SJCRH30 (cell line): ENCODE data around the gene KCNMB2. TPM values are rescaled to one million over a fixed set of nuclear protein-coding genes. Genes with fewer than 3 reads are reported as not detected.

Source experiments
- DNase-seq, 2 experiments: peaks; one replicate each; pipeline ENCODE4 v3.0.0-alpha.2; 2015 to 2020
- H3K27ac ChIP-seq: fragments of 250-450 bp; sonication (Bioruptor Pico); 2 replicates; pipeline ENCODE4 v1.5.1; 2020; ENCODE audit warnings: mild to moderate bottlenecking, moderate library complexity
- H3K27me3 ChIP-seq: fragments of 250-450 bp; sonication (Bioruptor Pico); 2 replicates; pipeline ENCODE4 v1.5.1; 2020; ENCODE audit warnings: mild to moderate bottlenecking, moderate library complexity
- H3K36me3 ChIP-seq: fragments of 250-450 bp; sonication (Bioruptor Pico); 2 replicates; pipeline ENCODE4 v1.5.1; 2020; ENCODE audit warnings: mild to moderate bottlenecking, moderate library complexity
- H3K4me1 ChIP-seq: fragments of 250-450 bp; sonication (Bioruptor Pico); 2 replicates; pipeline ENCODE4 v1.5.1; 2020; ENCODE audit warnings: mild to moderate bottlenecking, moderate library complexity
- H3K4me3 ChIP-seq: fragments of 250-450 bp; sonication (Bioruptor Pico); 2 replicates; pipeline ENCODE4 v1.5.1; 2020; ENCODE audit warnings: mild to moderate bottlenecking, moderate library complexity
- H3K9me3 ChIP-seq: fragments of 250-450 bp; sonication (Bioruptor Pico); replicated peaks from 2 replicates; pipeline ENCODE4 v1.5.1; 2020; ENCODE audit warnings: mild to moderate bottlenecking, moderate library complexity
- total RNA-seq: library from RNA; depleted of rRNA; stranded (reverse); fragments of >200 nt; shearing (Covaris generic); gene quantifications from 2 replicates; pipeline ENCODE4 v1.2.3, GENCODE V29; 2014

KCNMB2 gene
- total RNA-seq, 1 experiment from 2014 or later: not detected

DNA sequence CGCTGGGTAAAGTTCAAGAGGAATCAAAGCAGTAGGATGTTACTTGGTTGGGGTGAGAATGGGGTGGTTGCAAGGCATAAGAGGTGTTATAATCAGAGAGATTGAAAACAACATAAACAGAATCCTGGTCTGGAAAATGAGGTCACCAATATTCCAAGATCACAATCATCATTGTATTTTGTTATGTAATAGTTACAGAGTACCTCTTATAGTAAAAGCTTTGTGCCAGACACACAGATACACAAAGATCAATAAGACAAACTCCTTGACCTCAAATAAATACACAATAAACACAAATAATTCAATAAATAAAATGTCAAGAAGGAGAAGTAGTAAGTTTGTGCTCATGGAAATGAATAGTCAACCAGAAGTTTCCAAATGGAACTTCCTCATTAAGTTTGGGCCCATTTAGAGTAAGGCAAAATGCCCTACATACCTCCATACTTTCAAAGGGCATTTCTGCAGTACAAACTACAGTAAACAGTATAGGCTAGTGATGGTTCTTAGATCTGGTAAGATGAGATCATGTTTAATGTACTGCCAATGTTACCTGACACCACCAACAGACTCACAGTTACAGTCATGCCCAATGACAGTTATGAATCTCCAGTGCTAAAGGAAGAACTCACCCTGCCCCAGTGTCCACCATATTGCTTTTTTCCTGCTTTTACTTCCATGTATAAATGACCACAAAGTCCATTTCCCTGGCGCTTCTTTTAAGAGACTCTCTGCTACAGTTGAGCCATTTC is 93.4 kb downstream of the KCNMB2 start:
- Histone ChIP-seq H3K4me3 (no peak overlapping the region), H3K27ac (no peak overlapping the region), H3K9me3 (no peaks in the 10 kb centered on the region), H3K36me3 (no peaks in the 10 kb centered on the region), H3K27me3 (no peaks in the 10 kb centered on the region), H3K4me1 (no peaks in the 10 kb centered on the region)
- no peak for DNase-seq

DNA sequence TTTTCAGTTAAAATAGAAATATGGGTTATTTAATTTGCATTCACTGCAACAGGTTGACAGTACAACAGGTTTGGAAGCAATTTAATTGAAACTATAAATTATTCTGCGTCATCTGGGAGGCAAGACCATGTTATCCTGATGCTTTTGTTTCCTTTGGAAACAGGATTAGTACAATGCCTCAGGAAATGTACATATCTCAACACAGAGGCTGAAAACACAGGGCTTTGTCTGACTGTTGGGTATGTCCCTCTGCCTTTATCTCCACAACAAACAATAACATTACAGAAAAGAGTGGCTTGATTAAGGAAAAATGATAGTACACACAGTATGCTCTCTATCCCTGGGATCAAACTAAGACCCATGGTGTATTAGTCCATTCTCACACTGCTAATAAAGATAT is 95.7 kb downstream of the KCNMB2 start:
- DNase-seq: no peak
- no peaks in the 10 kb centered on the region for H3K36me3 ChIP-seq
- no peaks in the 10 kb centered on the region for H3K4me1 ChIP-seq
- no peak overlapping the region for H3K4me3 ChIP-seq
- H3K27me3 ChIP-seq: no peaks in the 10 kb centered on the region
- no peak overlapping the region for H3K27ac ChIP-seq
- no peaks in the 10 kb centered on the region for H3K9me3 ChIP-seq

DNA sequence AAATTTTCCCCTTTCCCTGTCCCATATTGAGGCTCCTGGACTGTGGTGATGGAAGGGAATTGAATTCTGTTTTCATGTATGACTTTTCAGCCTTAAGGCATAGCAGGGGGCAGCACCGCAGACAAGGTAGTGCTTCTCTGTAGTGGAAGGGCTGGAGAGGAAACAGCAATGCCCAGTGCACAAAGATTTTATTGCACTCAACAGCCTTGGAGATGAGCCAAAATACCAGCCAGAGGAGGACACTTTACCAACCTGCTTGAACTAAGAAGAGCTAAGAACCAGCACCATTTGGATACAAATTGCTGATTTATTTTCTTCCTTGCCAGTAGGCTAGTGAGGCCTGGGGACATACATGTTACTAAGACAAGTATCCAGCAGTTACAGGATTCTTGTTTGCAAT is 98.7 kb downstream of the KCNMB2 start:
- Histone ChIP-seq H3K27ac (no peak overlapping the region), H3K27me3 (no peaks in the 10 kb centered on the region), H3K36me3 (no peaks in the 10 kb centered on the region), H3K4me1 (no peaks in the 10 kb centered on the region), H3K9me3 (no peaks in the 10 kb centered on the region), H3K4me3 (no peak overlapping the region)
- no peak for DNase-seq

DNA sequence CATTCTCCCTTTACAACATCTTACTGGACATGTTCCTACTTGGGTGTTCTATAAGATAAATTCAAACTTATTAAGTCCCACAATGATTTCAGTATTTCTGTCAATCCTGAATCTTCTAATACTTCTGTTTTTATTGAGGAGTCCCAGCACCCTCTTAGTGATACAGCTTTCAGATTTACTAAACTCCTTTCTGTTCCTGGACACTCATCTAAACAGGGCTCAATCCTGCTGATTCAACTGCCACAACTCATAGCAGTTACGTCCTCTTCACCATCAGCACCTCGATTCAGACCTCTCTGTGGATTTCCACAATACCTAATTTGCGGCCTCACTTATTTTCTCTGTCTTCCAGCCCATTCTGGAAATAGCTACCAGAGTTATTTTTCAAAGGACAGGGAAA is 101.6 kb downstream of the KCNMB2 start:
- H3K4me1 ChIP-seq: no peaks in the 10 kb centered on the region
- no peaks in the 10 kb centered on the region for H3K9me3 ChIP-seq
- H3K36me3 ChIP-seq: no peaks in the 10 kb centered on the region
- H3K27ac ChIP-seq: no peak overlapping the region
- H3K27me3 ChIP-seq: no peaks in the 10 kb centered on the region
- H3K4me3 ChIP-seq: no peak overlapping the region
- DNase-seq: no peak

DNA sequence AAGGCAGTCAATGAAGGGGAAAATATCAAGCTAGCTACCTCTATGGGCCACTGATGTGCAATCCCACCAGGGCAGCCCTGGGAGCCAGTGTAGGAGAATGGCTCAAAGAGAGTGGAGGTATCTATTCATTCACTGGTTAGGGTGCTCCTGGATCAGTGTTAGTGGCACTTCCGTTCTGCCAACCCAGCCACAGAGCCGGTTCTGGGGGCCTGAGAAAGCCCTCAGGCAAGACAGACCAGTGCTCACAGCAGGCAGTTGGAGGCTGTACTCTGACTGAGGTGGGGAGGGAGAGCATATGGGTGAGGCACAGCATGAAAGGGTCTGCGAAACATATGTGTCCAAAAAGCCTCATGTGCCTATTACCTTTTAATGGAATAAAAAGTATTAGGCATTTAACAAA is 109.3 kb downstream of the KCNMB2 start:
- peaks cover 6% of the 10 kb centered on the region for H3K4me1 ChIP-seq
- H3K27me3 ChIP-seq: no peaks in the 10 kb centered on the region
- H3K36me3 ChIP-seq: no peaks in the 10 kb centered on the region
- no peaks in the 10 kb centered on the region for H3K9me3 ChIP-seq
- DNase-seq: no peak
- no peak overlapping the region for H3K27ac ChIP-seq
- H3K4me3 ChIP-seq: no peak overlapping the region

DNA sequence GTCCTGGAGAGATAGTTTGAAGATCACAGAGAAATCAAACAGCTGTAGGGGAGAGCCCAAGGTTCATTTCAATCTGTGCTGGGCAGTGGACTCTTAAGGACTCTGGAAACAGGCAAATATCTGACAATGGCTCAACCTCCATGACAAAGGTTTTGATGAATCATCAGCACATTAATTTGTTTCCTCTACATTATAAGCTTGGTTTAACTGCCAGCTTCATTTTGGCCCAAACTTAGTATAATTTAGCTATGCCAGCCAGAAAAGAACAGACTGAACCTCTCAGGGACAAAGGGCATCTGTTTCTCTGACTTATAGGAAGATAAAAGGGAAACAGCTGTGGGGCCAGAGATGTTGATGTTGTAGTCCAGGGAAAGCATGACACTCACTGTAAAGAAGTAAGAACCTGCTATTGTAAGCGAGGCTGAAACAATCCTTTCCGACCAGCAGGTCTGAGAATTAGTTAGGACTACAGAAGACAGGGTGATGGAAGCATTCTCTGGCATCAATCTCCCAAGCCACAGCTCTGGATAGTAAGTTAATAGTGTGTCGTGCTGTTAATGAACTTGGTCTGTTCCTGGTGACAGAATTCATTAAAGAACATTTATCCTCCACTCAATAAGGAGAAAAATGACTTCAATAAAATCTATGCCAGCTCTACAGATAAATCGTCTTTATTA is 110.1 kb downstream of the KCNMB2 start:
- H3K4me1 ChIP-seq: peaks cover 6% of the 10 kb centered on the region
- H3K27me3 ChIP-seq: no peaks in the 10 kb centered on the region
- H3K36me3 ChIP-seq: no peaks in the 10 kb centered on the region
- H3K27ac ChIP-seq: no peak overlapping the region
- peak; percentile 20 to 62 for DNase-seq
- no peak overlapping the region for H3K4me3 ChIP-seq
- H3K9me3 ChIP-seq: no peaks in the 10 kb centered on the region

DNA sequence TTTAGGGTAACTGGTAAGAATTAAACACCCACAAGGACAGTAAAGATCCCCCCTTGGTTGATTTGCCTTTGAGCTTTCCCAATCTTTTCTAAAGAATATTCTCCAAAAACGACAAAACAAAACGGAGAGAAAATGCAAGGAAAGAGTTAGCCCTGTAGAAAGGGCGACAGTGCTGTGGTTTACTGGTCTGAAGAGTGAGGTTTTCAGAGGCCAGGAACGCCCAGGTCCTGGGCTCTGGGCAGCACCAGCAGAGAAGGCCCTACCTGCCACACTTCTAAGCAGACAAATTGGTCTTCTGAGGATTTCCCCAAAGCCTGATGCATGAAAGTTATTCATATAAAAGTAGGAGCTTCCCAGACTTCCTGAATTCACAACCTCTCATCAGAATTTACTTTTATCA is 119.3 kb downstream of the KCNMB2 start:
- Histone ChIP-seq H3K9me3 (no peaks in the 10 kb centered on the region), H3K27me3 (no peaks in the 10 kb centered on the region), H3K4me3 (no peak overlapping the region), H3K4me1 (no peaks in the 10 kb centered on the region), H3K36me3 (no peaks in the 10 kb centered on the region), H3K27ac (no peak overlapping the region)
- no peak for DNase-seq

DNA sequence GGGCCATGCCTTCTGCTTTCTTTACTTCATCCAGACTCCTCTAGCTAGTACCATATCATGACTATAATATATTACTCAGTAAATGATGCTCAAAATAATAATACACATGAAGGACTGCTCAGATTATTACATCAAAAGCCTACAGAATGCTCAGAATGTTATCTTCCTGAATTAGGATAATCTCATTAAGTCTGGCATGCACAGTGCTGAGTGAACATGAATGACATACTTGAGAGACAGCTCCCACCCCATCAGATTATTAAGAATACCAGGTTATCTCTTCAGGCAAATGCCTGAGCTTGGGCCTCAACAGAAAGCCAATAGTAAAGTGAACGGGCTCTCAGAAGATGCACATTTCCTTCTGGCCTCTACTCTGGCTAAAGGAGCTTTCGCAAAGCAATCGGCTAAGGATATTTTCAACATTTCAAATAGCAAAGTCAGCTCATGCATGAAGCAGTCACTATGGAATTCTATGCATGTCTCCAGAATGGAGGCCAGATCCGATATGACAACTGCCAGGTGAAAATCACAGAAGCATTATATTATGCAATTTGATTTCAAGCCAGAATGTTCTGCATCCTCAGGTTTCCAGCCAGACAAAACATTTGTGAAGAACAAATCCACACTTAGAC is 122.6 kb downstream of the KCNMB2 start:
- Histone ChIP-seq H3K36me3 (no peaks in the 10 kb centered on the region), H3K27me3 (no peaks in the 10 kb centered on the region), H3K9me3 (no peaks in the 10 kb centered on the region), H3K27ac (no peak overlapping the region), H3K4me1 (no peaks in the 10 kb centered on the region), H3K4me3 (no peak overlapping the region)
- DNase-seq: no peak

DNA sequence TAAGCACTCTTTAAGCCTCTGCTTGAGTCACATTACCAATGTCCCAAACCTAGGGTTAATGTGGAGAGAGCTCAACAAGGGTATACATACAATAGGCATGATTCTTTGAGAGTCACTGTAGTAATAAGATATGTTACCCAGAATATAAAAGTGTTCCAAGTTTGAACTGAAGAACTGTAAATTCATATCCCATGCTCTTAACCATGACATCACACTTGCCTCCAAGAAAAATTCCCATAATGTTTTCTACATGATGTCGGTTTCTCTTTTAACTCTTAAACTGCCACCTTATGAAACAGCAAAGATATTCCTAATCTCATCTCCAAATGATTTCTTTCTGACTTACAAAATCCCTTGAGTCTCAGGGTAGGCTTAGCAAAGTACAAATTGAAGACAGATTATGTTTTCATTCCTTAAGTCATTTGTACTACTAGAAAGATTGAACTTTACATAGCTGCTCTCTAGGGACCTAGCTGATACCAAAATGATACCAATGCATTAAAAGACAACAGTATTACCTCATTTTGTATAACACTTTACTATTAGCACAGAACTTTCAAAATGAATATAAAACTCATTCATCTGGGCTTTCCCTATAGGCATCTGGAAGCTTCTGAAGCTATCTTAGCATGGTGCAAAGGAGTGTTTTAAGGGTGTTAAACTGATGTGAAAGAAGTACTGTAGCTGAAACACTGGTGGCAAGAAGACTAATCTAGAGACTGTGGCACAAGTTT is 127.1 kb downstream of the KCNMB2 start:
- H3K9me3 ChIP-seq: no peaks in the 10 kb centered on the region
- H3K36me3 ChIP-seq: no peaks in the 10 kb centered on the region
- H3K27me3 ChIP-seq: no peaks in the 10 kb centered on the region
- no peak for DNase-seq
- no peaks in the 10 kb centered on the region for H3K4me1 ChIP-seq
- H3K4me3 ChIP-seq: no peak overlapping the region
- H3K27ac ChIP-seq: no peak overlapping the region

DNA sequence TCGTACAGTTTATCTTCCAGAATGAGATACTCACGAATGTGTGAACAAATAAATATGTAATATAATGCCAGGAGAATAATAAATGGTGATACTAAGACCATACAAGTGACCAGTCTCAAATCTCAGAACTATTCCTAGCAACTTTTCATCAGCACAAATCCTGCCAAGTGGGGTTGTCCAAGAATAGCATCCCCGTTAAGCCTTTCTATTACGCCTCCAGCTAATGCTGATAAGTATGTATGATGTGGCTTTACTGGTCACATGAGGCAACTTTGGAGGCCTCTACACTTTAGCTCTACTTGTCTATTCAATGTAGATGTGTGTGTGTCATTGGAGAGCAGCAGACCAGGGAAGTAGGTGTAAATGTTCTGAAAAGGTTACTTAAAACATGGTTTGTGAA is 129.5 kb downstream of the KCNMB2 start:
- DNase-seq: no peak
- H3K27ac ChIP-seq: no peak overlapping the region
- no peaks in the 10 kb centered on the region for H3K27me3 ChIP-seq
- no peaks in the 10 kb centered on the region for H3K9me3 ChIP-seq
- peaks cover 13% of the 10 kb centered on the region; the same call in 1 of the 2 replicates for H3K4me1 ChIP-seq
- no peak overlapping the region for H3K4me3 ChIP-seq
- no peaks in the 10 kb centered on the region for H3K36me3 ChIP-seq

DNA sequence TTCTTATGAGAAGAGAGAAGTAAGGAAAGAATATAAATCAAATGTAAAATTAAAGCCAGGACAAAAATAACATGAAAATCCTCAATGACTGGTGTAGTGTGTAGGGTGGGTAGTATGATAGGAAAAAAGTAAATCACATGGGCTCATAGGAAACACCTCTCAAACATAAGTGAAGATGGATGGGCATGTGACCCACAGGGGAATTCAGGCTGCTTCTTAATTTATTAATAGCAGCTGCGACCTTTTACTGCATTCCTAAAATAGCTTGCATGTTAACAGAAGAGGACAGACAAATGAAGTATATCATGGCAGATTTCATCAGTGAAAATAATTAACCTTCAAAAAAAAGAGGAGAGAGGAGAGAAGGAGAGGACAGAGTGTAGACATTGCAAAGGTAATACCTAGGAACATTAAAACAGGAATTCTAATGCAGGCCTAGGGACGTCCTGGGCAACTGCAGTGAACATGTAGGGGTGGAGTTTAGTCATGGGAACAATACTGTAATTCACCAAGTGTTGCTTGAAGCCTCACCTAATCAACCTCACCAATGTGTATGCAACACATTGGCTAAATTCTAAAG is 132.9 kb downstream of the KCNMB2 start:
- H3K4me3 ChIP-seq: no peak overlapping the region
- no peaks in the 10 kb centered on the region for H3K27me3 ChIP-seq
- H3K36me3 ChIP-seq: no peaks in the 10 kb centered on the region
- peak overlapping the region; percentile 34; the same call in 1 of the 2 replicates for H3K27ac ChIP-seq
- peak; percentile 4 to 12 for DNase-seq
- no peaks in the 10 kb centered on the region for H3K9me3 ChIP-seq
- peaks cover 13% of the 10 kb centered on the region; the same call in 1 of the 2 replicates for H3K4me1 ChIP-seq

DNA sequence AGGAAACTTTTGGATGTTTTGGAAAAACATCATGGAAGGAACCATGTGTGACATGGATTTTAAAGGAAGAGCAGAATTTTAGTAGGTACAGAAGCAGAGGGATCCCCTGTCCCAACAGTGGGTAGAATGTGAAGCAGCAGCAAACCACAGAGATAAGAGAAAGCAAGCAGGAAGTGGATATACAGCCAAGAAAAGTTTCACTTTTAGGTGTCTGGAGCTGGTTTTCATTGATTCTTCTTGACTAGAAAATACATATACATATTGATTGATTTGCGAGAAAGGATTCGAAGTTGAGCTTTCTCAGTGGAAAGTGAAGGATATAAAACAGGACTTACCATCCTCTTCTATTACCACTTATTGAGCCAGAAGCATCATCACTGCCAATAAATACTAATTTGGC is 133.5 kb downstream of the KCNMB2 start:
- Histone ChIP-seq H3K36me3 (no peaks in the 10 kb centered on the region), H3K27ac (no peak overlapping the region)
- no peak for DNase-seq

DNA sequence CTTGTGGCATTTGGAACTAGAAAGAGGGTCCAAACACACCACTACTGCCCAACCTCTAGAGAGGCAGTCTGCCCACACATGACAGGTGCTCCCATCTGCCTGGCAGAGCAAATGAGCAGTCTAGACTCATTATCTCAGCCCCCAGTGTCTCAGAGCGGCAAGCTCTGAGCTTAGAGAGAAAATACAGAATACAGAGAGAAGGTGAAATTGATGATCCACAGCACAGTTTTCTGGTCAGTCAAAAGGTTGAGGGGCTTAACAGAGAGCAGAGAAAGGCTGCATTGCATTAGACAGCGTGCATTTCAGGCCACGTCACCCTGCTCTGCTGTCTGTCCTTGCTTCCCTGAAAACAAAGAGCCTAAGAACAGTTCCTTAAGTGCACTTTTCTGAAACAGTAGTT is 135.1 kb downstream of the KCNMB2 start:
- Histone ChIP-seq H3K36me3 (no peaks in the 10 kb centered on the region), H3K4me1 (peaks cover 13% of the 10 kb centered on the region; the same call in 1 of the 2 replicates), H3K9me3 (no peaks in the 10 kb centered on the region), H3K27me3 (no peaks in the 10 kb centered on the region), H3K4me3 (no peak overlapping the region), H3K27ac (no peak overlapping the region)
- DNase-seq: peak in 1 of 2 experiments; percentile 4

More for the DNA sequence above, 133.5 kb downstream of the KCNMB2 start:
- Histone ChIP-seq H3K4me3 (no peak overlapping the region), H3K4me1 (peaks cover 13% of the 10 kb centered on the region; the same call in 1 of the 2 replicates), H3K27me3 (no peaks in the 10 kb centered on the region), H3K9me3 (no peaks in the 10 kb centered on the region)

DNA sequence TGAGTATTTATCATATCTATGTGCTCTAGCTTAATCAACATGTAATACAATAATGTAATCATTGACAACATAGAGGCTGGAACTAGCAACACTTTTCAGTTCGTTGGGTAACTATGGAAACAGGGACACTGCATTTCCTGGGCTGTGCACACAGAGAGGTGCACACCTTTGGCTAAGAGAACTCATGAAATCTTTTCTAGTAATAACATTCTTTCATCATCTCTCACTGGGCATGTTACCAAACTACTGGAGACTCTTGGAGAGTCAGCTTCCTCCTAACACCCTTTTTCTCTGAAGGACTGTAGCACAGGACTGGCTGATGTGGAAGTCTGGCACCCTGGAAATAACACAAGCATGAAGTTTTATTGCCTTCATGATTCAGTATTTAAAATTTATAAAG is 135.6 kb downstream of the KCNMB2 start:
- Histone ChIP-seq H3K4me3 (no peak overlapping the region), H3K36me3 (no peaks in the 10 kb centered on the region), H3K27ac (no peak overlapping the region), H3K9me3 (no peaks in the 10 kb centered on the region), H3K4me1 (peaks cover 13% of the 10 kb centered on the region; the same call in 1 of the 2 replicates), H3K27me3 (no peaks in the 10 kb centered on the region)
- DNase-seq: no peak
